HG02970 (cell line): Measurements from ENCODE around the gene BANK1.
"Not testable (repeated sequence)": the region's sequence is repeated elsewhere in the genome, so short reads cannot be mapped to it uniquely, and the experiment has no call there.

ENCODE experiments used
- ATAC-seq: cut with Tn5 transposase; IDR thresholded peaks from one replicate; pipeline ENCODE4 v1.9.1; 2021; ENCODE audit warnings: mild to moderate bottlenecking, moderate library complexity, moderate number of reproducible peaks; ENCODE audit not compliant: unreplicated experiment, low FRiP score

BANK1 gene

DNA sequence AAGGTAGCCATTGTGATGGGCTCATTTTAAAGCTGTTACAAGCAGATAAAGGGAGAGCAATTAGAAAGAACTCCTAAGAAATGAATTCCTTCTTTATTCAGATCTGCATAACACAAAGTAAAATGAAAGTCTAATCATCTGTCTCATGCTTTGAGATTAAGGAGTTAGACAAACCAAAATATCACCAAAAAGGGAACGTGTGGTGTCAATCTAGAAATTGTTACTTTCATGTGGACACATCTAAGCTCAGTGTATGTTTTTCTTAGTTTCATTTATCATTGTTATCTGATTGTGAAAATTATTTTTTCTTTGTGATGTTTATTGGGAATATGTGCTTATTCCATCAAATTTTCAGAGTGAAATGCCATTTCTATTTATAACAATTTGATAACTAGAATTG is 80.3 kb downstream of the BANK1 start:
- no peak for ATAC-seq

- ATAC-seq, result no peak
These were observed 81.6 kb downstream of the BANK1 start for GRCh38 chr4:101871962-101872676.

DNA sequence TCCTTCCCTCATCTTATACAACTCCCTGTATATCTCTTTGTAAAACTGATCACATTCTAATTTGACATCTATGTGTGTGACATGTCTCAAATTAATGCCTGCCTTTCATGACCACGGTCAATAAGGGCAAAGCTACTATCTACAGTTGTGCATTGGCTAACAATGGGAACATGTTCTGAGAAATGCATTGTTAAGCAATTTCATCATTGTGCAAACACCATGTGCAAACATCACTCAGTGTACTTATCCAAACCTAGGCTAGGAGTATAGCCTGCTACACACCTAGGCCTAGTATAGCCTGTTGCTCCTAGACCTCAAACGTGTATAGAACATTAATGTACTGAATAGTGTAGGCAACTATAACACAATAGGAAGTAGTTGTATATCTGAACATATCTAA is 95.0 kb downstream of the BANK1 start:
- ATAC-seq, result no peak

DNA sequence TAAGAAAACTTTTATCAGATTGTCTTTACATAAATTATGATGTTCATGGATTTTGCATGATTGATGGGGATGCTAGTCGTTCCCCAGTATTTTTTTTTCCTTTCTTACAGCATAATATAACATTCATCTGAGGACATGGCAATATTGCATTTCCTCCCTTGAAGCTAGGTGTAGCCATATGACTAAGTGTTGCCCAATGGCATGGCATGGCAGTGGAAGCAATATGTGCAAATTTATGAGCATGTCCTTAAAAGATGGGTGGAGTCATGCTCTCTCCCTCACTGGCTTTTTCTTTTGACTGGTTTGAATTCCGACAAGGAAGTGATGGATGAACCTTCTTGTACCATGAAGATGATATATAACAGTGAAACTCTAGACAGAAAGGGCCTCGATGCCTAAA is 96.3 kb downstream of the BANK1 start:
- no peak for ATAC-seq

DNA sequence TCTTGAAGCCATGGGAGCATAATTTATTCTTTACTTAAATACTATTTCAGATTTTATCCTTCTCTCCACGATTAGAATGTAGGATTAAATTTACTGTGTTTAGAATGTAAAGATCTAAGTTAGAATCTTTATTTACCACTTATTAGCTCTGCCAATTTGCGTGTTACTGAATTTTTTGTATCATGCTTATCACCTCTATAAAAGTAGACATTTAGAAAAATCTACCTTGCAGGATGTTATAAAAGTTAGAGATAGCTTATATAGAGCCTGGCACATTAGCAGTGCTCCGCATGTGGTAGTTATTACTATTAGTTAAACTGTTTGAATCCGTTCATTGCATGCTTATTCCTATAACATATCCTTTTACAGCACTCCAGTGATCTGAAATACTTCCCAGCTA is 97.9 kb downstream of the BANK1 start:
- no peak for ATAC-seq

DNA sequence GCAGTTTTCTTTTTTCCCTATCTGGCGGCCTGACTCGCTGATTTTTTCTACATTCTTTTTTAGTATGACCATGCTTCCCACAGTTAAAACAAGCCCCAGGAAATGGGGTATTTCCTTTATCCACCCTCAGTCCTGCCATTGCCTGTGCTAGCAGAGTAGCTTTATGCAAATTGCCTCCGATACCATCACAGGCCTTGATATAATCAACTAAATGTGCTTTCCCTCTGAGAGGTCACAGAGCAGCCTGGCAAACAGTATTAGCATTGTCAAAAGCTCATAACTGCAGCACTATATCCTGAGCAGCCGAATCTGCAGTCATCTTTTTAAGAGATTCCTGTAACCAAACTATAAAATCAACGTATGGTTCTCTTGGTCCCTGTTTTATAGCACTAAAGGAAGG is 115.0 kb downstream of the BANK1 start:
- ATAC-seq, result not testable (repeated sequence)

- no peak for ATAC-seq
These were observed 120.3 kb downstream of the BANK1 start for GRCh38 chr4:101910786-101911373.

GRCh38 chr4:101911616-101912015 is 121.1 kb downstream of the BANK1 start:
- ATAC-seq, result no peak

GRCh38 chr4:101914761-101915160 is 124.2 kb downstream of the BANK1 start:
- ATAC-seq, result no peak

DNA sequence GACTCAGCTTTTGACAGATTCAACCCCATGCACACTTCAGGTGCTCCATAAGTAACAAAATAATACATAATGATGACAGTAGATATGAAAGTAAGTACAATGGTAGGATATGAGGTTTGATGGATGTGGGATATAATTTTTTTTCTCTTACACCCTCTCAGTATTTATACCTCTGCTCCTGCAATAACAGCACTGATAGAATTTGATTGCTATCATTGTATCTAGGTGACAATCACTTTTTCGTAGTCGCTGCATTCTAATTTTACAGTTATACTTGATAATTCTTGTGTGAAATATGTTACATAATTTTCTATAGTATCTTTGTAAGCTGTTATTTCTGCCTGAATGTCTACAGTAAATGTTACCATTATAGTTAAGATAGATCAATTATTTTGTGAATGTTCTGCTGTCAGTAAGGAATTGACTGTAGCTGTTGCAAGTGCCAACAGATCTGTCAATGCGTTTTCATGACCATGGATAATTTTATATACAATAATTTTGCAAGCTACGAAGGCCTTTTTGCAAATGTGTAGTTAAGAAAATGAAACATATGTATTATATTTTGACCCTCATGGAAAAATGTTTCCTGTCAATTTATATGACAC is 128.9 kb downstream of the BANK1 start:
- ATAC-seq, result no peak

- ATAC-seq, result no peak
These were observed 130.8 kb downstream of the BANK1 start for GRCh38 chr4:101921370-101921769.

DNA sequence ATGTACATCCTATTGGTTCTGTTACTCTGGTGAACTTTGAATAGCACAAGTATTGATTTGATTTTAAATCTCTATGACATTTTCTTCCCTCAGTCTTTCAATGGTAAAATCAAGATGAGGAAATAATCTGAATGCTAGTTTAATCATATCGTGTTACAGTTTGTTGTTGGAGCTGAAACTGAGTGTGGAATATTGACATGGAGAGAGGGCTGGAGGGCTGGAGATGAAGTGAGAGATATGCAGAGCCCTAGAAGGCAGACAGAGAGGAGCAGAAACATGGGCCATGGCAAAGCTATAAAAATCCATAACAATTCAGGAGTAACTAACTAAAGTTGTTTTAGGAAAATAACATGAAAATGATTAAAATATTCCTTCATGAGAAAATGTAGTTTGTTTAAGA is 141.1 kb downstream of the BANK1 start:
- ATAC-seq, result no peak

GRCh38 chr4:101933855-101934254 is 143.3 kb downstream of the BANK1 start:
- ATAC-seq, result no peak

GRCh38 chr4:101938836-101939235 is 148.3 kb downstream of the BANK1 start:
- ATAC-seq, result no peak

DNA sequence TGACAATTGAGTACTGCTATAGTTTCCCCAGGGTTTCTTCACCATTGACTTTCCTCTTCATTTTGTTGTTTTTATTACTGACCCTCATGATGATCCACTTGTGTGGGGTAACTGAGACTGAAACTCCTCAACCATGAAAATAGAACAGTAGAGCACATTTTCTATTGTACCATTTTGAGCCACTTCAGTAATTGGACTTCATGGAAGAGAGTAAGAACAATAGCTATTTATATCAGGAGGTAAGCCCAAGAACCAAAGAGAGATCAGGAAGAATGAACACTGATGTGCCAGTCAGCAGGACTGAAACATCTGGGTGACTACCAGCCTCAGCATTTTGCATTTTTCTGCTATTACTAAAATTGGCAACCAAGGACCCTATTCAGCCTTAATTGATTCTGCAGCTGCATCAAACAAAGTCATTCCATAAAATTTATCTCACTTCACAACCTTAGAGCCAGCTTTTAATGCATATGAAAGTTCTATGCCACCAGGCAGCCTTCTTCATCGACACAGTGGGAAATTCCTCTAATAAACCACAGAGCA is 151.4 kb downstream of the BANK1 start:
- no peak for ATAC-seq

DNA sequence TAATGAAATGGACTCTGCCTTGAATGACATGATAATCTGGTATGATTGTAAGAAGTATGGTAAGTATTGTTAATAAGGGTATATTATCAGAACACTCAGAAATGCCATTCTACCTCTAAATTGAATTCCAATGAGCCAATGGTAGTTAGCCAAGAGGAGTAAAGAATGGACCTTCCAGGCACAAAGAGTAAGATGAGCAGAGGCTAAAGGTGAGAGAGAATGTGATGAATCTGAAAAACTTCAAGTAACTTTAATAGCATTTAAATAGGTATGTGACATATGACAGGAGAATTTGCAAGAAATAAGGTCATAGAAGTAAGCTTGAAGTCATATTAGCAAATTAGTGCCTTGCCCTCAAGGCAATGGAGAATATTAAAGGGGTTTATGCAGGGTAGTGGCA is 152.4 kb downstream of the BANK1 start:
- ATAC-seq, result no peak

- no peak for ATAC-seq
These were observed 154.1 kb downstream of the BANK1 start for GRCh38 chr4:101944649-101945048.

DNA sequence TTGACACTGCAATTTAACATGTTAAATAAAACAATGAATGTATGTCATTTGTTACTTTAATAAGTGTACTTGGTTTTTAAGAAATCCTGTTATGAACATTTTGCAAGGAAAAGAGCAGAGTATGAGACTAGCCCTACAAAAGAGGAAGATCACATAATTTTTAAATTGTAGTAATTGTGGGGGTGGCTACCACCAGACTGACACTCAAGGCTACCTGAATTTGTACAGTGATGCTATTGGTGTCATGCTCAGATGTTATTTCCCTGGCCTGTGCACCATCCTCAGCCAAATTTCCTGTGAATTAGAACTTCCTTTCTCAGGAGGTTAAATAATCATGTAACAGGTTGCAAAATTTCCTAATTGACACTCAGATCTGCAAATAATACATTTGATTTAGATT is 157.5 kb downstream of the BANK1 start:
- no peak for ATAC-seq

- no peak for ATAC-seq
These were observed 158.4 kb downstream of the BANK1 start for GRCh38 chr4:101948951-101949350.

DNA sequence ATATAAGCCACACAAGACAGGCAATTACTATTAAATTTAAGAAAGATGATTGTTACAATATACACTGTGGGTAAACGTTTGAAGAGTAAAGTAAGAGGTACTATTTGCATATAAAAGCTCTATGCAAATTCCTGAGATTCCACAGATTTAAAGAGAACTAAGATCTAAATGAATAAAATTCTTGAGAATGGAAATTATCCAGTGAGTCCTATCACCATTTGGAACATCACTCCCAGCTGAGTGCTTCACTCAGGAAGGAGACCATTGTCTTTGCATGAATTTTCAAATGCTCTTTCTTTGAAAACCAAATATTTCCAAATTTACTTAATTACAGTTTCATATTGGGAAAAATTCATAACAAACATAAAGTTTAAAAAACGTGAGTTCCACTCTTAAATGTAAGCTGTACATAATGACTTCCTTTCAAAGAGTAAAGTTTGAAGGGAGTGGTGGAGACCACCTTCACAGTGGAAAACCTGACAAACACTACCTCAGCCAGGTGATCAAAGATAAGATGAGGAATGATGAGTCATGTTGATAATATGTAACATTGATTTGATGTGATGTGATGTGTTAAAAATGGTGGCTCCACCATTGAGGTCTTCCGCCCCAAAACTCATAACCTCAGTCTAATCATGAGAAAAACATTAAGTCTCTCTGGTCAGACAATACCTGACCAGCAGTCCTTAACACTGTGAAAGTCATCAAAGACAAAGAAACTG is 159.9 kb downstream of the BANK1 start:
- ATAC-seq, result no peak

DNA sequence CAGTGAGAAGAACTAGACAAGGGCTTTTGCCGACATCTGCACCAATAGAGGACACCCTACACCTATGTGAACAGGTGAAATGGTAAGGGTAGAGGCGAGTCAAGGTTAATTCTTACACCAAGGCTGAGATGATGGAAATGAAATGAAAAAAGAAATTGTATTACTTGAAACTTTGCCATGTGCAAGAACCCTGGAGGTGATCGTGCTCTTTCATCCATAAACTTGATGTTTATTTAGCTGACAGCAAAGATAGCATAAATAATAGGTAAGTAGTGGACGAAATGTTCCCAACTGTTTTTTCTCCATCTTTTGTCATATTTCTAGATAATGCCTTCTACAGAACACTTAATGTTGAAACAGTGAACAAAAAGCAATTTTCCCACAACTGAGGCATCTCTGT is 162.5 kb downstream of the BANK1 start:
- no peak for ATAC-seq
